Suppressor macrophage (primary cell): Measurements from ENCODE around the gene RUNX1.
"Not testable (repeated sequence)": the region's sequence is repeated elsewhere in the genome, so short reads cannot be mapped to it uniquely, and the experiment has no call there.

ENCODE experiments used
- DNase-seq, 4 experiments: peaks; one replicate each; pipeline ENCODE4 v3.0.0-alpha.2; 2020 to 2022

Gene RUNX1

GRCh38 chr21:34968414-34969333, 80.4 kb downstream of the RUNX1 start:
- DNase-seq, result peak; percentile 60 to 73 (median 67)

DNA sequence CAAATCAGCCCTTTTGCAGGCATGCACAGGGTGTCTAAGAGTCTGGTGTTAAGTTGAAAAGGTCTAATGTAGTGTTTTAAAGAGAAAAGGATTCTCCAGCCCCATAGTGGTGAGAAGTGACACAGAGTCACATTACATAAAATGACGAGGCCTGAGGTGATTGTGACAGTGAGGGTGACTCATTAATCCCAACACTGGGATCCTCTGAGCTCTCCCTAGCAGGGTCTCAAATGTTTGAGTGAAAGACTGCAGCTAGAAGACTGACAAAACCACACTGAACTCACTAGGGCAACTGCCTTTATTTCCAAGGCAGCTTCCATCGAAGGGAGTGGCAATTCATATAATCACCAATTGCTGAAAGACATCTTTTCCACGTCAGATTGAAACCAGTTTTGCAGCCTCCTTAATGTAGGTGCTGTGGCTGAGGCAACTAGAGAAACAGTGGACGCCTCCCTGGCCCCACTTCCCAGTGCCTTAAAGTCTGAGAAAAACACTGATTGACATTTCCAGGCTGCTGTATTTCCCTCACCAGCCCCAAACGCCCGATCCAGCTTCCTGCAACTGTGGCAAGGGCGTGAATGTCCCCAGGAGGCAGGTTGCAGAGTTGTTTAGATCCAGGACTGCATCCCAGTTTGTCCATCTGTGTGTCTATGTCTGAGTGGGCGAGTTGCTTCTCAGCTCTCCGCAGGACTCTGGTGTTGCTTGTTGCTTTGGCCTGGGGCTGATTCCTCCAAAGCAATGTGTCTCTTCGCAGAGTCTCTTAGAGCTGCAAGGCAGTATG, 81.4 kb downstream of the RUNX1 start:
- peak; percentile 70 to 87 (median 80) for DNase-seq

- not testable (repeated sequence) for DNase-seq
Measured at GRCh38 chr21:34966881-34967280, 82.2 kb downstream of the RUNX1 start.

- DNase-seq, result peak; percentile 66 to 78 (median 74)
Measured at GRCh38 chr21:34965200-34966174, 83.6 kb downstream of the RUNX1 start.

GRCh38 chr21:34962586-34963222, 86.4 kb downstream of the RUNX1 start:
- peak in 2 of 4 experiments; percentile 37 to 40 for DNase-seq

DNA sequence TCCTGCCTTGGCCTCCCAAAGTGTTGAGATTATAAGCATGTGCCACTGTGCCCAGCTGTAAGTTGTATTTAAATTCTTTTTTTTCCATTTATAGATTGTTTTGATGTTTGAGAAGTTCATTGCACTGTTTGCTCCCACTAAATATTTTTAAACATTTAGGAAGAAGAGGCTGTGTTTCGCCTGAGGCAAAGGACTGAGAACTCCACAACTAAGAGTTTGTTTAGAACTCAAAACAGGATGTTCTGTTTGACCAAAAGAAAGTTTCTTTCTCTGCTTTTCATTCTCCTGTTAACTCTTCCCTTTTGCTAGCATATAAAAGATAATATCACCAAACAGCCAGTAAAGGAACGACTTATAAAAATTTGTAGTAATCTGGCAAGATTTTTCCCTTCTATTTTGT, 87.0 kb downstream of the RUNX1 start:
- DNase-seq, result no peak

DNA sequence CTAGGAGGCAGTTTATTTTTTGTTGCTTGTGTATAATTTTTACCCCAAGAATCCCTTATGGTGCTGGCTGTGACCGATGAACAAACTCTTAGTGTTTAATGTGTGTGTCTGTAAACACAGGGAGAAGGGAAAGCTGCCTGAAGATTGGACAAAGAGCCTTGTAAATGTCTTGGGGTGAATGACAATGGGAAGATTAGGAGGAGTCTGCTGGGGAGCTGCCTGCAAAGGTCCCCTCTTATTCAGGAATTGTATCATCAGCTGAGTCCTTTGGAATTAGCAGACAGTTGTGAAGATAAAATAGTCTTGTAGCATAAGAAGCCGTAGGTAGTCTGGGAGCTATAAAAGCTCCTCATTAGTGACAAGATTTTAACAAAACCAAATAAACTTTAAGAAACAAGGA, 88.4 kb downstream of the RUNX1 start:
- DNase-seq, result no peak

GRCh38 chr21:34959607-34960006, 89.5 kb downstream of the RUNX1 start:
- no peak for DNase-seq

DNA sequence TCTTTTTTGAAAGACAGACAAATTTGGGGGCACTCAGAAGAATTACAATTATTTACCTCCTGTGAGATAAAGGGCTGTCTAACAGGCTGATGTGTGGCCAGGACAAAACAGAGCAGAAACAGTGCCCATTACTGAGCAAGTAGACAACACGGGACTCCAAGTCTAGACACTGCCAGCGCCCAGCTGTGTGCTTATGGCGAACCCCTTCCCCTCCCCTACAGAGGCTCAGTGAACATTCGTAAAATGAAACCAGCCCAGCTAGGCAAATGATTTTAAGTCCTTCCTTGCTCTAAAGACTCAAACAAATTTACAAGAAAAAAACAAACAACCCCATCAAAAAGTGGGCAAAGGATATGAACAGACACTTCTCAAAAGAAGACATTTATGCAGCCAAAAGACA, 91.1 kb downstream of the RUNX1 start:
- no peak for DNase-seq

GRCh38 chr21:34956416-34957316, 92.4 kb downstream of the RUNX1 start:
- peak in 1 of 4 experiments; percentile 20 for DNase-seq

DNA sequence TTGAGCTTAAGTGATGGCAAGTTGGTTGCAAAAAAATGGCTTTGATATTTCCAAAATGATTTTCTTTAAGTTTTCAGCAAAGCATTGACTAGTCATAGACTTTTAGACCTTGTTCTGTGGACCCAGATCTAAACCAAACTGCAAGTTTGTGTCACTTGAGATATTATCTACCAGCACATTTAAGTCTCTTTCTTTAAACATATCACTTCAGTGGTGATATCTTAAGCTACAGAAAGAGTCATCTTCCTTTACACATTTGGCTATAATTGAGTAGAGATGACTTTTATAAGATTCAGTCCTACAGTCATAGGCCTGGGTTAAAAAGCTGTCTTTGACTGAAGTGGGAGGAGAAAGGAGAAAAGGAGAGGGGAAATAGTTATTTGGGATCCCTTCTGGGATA, 95.2 kb downstream of the RUNX1 start:
- DNase-seq, result no peak

- DNase-seq, result no peak
Measured at GRCh38 chr21:34952701-34953100, 96.4 kb downstream of the RUNX1 start.

GRCh38 chr21:34951868-34952267, 97.2 kb downstream of the RUNX1 start:
- DNase-seq, result not testable (repeated sequence)

DNA sequence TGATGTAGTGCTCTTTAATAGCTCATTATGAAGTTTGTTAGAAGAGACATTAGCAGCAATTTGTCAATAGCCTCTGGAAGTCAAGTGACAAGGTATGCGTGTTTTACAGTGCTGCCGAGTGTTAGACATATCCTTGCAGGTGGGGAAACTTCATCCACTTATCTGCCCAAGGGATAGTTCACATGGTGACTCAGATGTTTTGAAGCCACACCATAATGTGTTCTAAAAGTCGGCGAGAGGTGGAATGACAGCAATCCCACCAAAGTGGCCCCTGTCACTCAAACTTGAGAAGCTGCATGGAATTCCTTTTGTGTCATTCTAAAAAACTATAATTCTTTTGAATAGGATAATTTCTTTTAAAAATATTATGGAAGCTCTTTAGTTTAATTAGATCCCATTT, 98.1 kb downstream of the RUNX1 start:
- DNase-seq, result no peak

DNA sequence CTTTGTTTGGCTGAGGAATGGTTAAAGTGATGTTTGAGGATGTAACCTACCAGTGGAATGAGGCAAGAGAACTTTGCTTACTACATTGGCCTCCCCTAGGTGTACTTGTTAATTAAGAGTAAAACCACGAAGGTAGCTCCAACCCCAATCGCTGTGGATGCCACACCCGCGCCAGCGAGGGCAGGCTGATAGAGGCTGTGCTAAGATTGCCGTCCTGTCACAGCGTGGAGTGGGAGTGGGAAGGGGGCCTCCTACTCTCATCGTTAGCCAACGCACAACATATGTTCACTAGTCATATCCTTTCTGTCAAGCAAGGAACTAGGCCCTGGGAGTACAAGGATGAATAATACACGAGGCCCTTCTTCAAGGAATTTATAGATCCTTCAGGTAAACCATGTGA, 99.6 kb downstream of the RUNX1 start:
- DNase-seq, result no peak

DNA sequence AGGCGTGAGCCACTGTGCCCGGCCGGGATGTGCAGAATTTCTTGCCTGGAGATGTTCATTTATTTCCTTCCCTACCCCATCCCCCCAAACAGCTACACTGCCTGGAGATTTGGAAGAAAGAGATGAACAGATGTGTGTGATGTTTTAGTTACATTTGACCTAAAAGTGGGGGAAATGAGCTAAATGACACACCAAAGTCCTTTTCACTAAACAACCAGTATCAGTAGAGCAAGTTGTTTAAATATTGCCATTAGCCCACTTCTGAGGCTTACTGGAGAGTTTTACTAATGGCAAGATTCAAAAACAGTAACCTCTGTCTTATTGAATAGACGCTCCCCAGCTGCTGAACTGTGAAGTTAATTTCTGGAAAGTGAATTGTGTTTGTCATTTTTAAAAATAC, 100.1 kb downstream of the RUNX1 start:
- DNase-seq, result no peak

- DNase-seq, result no peak
Measured at GRCh38 chr21:34948157-34948556, 100.9 kb downstream of the RUNX1 start.

DNA sequence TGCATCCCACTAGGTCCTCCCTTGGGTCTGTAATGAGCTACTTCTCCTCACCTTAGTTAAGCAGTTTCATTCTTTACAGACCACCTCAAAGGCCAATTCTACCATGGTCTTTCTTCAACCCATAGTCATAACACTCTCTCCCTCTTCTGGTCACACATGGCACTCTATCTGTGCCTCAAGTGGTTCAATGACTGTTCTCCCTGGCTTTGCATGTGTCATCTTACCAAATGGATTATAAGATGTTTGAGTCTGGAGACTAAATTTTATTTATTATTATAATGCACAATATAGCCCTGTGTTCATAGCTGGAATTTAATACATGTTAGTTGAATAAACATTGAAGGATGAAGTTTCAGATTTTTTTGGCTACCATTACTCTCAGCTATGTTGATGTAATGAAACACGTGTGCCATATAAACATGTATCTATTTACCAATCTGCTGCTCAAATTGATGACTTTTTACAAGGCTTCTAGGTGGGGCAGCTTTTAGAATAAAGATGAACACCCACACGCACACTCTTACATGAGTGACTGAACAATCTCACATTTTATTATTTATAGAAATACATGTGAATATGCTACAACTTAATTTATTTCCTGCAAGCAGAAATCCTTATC, 102.1 kb downstream of the RUNX1 start:
- DNase-seq, result no peak

GRCh38 chr21:34946385-34946840, 102.7 kb downstream of the RUNX1 start:
- DNase-seq, result peak in 2 of 4 experiments; percentile 54 to 56

GRCh38 chr21:34945288-34945687, 103.8 kb downstream of the RUNX1 start:
- DNase-seq, result no peak
